NCI-H345 treated with DMSO at 0.1 percent for 48 hours (cell line): ENCODE measurements around the gene MNX1.

Source experiments
- DNase-seq: peaks from one replicate; lab custom pipeline; 2025; ENCODE audit not compliant: unreplicated experiment; lab: John Stamatoyannopoulos, UW

MNX1 gene

DNA sequence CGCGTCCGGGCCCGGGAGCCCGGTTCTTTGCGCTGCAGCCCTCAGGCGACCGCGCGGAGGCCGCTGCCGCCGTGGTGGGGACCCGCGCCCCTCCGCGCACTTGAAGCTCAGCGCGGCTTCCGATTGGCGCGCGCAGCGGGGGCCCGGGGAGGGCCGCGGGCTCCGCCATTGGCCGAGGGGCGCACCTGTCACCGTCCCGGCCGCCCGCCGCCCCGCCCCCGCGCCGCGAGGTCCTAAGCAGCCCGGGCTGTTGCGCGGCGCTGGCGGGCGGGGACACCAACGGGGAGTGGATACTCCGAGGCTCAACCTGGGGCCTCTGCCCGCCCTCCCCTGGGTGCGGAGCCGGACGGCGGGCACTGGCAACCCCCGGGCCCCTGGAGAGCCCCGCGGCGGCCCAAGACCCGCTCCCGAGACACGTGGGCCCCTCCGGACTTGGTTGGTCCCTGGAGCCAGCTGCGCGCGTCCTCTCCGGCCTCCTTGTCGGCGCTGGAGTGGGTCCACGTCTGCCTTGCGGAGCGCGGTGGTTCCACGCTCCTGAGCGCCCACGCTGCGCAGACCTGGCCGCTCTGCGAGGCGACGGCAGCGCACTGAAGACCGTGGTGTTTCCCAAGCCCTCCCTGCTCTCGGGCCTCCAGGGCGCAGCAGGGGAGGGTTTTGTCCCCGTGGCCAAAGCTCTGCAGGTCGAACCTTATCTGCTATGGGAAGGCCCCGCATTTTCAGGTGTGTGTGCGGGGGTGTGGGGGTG is at the start of gene MNX1:
MNX1 (minus strand) TSS at position 76 of the 745 bp plus-strand sequence. CDS start 313 bp downstream, outside the sequence.
- peak; percentile 75 for DNase-seq

- DNase-seq = no peak
Measured at GRCh38 chr7:157059534-157059933, 49.1 kb upstream of the MNX1 start.

GRCh38 chr7:157058701-157059100 is 48.2 kb upstream of the MNX1 start:
- DNase-seq = no peak

DNA sequence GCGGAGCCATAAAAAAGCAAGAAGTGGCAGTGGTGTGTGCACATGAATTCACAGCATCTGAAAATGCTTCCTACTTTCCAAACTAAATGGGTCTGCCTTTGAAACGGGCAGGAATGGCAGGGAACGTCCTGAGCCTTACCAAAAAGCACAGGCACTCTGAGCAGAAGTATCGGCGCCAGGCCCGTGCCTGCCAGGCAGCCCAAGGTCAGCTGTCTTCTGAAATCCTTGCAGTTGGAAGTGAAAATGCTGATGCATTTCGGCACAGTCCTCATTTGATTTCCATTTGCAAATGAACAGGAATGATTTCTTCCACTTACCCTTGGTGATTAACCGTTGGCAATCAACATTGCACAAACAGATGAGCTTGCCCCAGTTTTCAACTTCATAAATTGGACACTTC is 47.6 kb upstream of the MNX1 start:
- DNase-seq = no peak

- no peak for DNase-seq
Measured at GRCh38 chr7:157056957-157057902, 46.8 kb upstream of the MNX1 start.

GRCh38 chr7:157056246-157056645 is 45.8 kb upstream of the MNX1 start:
- no peak for DNase-seq

DNA sequence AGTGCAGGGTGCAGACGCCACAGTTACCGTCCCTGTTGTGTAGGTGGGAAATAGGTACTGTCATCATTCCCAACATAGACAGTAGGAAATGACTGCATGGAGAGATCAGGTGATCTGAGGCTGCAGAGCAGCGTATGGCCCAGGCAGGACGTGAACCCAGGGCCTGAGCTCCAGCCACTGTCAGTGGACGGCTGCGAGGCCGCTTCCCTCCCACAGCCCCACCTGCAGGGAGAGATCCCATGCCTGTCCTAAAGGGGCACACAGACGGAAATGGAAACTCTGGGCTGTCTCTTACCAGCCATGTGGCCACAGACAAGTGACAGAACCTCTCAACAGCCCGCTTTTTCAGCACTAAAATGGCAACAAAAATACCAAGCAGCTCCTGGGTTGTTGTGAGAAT is 44.5 kb upstream of the MNX1 start:
- DNase-seq = no peak

DNA sequence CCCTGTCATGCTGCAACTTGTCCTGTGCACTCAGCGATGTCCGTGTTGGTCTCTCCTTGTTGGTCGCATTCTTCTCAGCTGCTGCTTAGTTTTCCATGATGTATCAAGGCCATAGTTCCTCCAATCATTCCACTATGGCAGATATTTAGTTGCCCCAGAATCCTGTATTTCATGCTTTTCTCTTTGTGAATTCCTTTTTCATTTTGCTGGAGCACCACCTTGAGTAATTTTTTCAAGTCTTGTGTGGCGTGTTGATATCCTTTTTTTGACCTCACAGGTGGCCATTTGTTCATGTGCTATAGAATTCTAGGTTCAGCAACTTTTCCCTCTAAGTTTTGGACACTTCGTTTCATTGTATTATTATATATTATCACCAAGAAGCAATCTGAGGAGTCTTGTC is 42.7 kb upstream of the MNX1 start:
- DNase-seq = no peak

DNA sequence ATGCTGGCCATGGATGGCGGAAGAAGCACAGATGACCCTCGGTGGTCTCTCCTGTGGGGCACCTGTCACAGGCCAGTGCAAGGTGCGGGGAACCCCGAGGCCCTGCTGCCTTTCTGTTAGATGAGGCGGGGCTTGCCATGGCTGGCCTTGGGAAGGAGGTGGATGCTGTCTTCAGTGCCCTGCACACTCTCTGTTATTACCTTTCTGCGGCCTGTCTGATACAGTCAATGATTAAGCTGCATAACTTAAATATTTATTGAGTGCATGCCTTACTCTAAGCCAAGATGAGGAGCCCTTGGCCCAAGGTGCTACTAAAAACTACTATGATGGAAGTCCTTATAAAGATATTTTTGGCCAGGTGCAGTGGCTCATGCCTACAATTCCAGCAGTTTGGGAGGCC is 36.7 kb upstream of the MNX1 start:
- no peak for DNase-seq

GRCh38 chr7:157046681-157047080 is 36.2 kb upstream of the MNX1 start:
- DNase-seq = no peak

DNA sequence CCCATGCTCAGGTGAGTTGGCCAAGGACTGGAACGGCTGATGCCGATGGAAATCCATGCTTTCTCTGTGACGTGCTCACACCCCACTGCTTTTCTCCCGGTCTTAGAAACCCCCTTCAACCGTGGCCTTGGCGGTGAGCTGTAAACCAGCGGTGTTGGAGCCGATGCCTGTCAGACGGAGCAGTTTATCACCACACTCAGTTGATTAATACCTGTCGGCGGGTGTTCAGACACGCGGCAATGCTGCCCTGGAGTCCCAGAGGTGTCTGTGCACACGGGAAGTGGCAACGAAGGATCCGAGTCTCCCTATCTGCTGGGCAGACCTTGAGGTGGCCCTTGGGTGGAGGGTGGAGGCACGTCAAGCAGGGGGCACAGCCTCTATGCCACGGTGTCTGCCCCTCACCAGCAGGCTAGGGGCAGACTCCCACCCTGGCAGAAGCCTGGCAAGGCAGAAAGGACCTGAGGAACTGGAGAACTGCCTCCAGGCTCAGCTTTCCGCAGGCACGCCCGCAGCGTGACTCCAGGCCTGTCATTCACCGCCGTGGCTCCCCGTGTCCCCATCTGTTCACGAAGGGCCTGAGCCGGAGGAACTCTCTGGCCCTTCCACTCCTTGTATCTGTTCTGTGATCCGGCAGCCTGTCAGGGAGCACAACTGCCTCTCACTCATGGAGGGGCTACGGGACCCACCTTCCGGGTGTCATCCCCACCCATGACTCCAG is 34.6 kb upstream of the MNX1 start:
- DNase-seq = no peak

DNA sequence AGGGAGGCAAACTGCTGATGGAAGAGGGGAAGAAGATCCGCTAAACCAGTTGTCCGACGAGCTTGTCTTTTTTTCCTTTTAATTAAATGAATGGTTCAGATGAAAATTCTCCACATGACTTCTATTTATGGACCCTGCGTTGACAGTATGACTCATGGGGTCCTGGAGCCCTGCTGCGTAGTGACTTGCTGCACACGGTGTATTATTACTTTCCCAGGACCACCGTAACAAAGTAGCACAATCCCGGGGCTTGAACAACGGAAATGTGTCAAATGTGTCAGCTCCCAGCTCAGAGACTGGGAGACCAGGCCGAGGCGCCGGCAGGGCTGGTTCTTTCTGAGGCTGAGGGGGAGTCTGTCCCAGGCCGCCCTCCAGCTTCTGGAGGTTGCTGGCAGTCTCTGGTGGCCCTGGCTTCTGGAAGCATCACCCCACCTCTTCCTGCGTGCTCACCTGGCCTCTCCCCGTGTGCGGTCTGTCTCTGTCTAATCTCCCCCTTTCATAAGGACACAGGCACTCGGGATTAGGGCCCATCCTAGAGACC is 33.8 kb upstream of the MNX1 start:
- no peak for DNase-seq

DNA sequence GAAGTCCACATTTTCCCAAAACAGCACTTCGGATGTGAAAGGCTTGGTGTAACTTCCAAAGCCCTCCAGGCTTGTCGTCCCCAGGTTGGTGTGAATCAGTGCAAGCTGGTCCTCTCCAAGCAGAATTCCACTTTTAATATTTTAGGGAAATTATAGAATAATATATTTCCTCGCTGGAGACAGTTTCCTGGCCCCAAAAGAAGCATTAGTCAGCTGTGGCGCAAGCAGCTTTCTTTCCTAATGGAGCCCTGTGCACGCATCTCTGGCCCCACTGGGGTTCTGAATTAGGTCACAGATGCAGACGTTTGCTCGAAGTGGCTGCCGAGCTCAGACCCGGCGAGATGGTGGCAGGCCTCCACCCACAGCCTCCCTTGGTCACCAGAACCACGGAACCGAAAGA is 33.3 kb upstream of the MNX1 start:
- DNase-seq = no peak

DNA sequence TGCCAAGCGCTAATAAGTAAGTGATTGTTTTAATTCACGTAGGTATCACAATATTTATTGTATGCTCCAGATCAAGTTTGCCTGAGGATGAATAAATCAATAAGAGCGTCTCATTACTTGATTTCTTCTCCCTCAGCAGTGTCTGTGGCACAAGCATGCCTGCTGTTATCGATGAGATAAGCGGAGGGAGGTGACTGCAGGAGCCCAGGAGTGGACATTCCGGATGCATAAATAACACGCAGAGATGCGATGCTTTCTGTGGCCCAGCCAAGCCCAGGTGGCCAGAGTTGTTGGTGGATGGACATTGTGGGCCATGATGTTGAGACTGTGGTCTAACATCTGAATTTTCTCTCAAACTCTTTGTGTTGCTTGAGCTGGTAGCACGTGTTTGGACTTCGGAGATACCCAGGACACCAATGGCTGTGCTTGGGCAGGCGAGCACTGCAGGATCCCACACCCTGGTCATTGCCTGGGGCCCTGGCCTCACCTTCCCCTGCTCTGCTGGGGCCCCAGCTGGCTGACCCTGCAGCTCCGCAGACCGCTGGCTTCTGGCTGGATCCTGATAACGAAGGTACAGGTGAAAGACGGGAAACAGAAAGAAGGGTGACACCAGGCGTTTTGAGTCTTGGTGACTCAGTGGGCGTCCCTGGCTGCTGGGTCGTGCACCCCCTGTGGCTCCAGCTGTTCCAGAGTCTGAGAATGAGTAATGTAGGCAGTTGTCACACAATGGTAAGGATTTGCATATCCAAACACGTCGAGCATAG is 31.2 kb upstream of the MNX1 start:
- no peak for DNase-seq

DNA sequence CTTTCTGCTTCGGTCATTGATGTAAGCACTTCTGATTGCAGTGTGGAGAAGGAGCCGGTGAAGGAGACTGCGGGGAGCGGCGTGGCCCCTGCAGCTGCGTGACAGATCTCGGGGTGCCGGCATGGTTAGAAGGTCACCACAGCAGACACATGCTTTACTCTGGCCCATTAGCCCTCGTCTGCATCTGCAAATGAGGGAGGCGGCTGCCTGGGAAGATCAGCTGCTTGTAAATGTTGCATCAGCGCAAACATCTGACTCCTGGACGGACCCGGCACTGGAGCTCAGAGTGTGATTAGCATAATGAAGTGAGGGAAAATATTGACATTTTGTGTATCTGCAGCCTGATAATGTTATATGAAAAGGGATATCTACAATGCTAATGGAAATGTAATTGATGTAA is 30.5 kb upstream of the MNX1 start:
- no peak for DNase-seq

DNA sequence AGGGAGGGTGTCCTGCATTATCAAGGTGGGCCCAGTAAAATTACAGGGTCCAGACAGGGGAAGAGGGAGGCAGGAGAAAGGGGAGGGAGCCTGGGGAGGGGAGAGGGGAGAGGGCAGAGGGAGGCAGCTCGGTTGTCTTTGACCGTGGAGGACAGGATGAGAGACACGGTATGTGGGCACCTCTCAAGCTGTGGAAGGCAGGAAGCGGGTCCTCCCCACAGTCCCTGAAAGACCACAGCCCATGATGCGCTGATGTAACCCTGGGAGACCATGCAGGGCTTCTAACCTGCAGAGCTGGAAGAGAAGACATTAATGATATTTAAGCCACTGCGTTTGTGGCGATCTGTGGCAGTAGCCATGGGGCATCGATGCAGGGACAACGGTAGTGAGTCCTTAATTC is 27.2 kb upstream of the MNX1 start:
- DNase-seq = no peak

- DNase-seq = no peak
Measured at GRCh38 chr7:157037028-157037427, 26.6 kb upstream of the MNX1 start.

- DNase-seq = no peak
Measured at GRCh38 chr7:157035979-157036378, 25.5 kb upstream of the MNX1 start.

DNA sequence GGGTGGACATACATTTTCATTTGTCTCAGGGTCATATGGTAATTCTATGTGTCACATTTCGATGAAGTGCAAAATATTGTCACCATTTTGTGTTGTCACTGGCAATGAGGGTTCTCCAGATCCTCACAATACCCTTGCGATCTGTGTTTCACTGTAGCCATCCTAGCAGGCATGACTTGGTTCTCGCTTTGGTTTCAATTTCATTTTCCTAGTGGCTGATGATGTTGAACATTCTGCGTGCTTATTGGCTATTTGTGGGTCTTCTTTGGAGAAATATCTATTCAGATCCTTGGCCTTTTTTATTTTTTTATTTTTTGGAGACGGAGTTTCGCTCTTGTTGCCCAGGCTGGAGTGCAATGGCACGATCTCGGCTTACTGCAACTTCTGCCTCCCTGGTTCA is 24.8 kb upstream of the MNX1 start:
- no peak for DNase-seq
